Ovary (tissue), 9 donors: ENCODE data around the gene PCED1B. TPM values are rescaled to one million over a fixed set of nuclear protein-coding genes. Genes with fewer than 3 reads are reported as not detected.

Source experiments
- DNase-seq, 5 donors: peaks; one replicate each; pipeline ENCODE4 v3.0.0-alpha.2; 2019 to 2020
- H3K27ac ChIP-seq, 2 donors: fragments of 200-600 bp; one replicate each; pipeline versions ENCODE4 v1.5.1 to v1.8.0; 2019 to 2022
- H3K27me3 ChIP-seq: fragments of 200-600 bp; one replicate; pipeline ENCODE4 v1.8.0; 2022
- H3K36me3 ChIP-seq: fragments of 200-600 bp; sonication (generic); one replicate; pipeline ENCODE4 v1.5.1; 2019
- H3K4me1 ChIP-seq: one replicate; pipeline ENCODE4 v1.8.1; 2013; ENCODE audit warnings: mild to moderate bottlenecking, moderate library complexity; ENCODE audit not compliant: insufficient read depth
- H3K4me3 ChIP-seq: fragments of 200-600 bp; sonication (generic); one replicate; pipeline ENCODE4 v1.5.1; 2017
- H3K9me3 ChIP-seq, 2 donors: fragments of 200-600 bp in 1 of 2; sonication (generic) in 1 of 2; one replicate each; pipeline versions ENCODE4 v1.5.1 to v1.8.1; 2013 to 2019; ENCODE audit warnings: mild to moderate bottlenecking in 1 of 2, moderate library complexity in 1 of 2
- CTCF ChIP-seq, 3 donors: fragments of 450-650 bp in 2 of 3; fragments of 200-600 bp in 1 of 3; IDR thresholded peaks; one replicate each; pipeline versions ENCODE4 v1.5.1 to v1.8.0; 2016 to 2022; ENCODE audit warnings: antibody characterized with exemption in 3 of 3, mild to moderate bottlenecking in 1 of 3
- EP300 ChIP-seq: sonication (generic); formaldehyde crosslinking; IDR thresholded peaks from one replicate; pipeline ENCODE4 v1.6.1; 2017; ENCODE audit warnings: antibody characterized with exemption
- POLR2A ChIP-seq: fragments of 450-650 bp; IDR thresholded peaks from one replicate; pipeline ENCODE4 v1.6.1; 2017; ENCODE audit warnings: antibody characterized with exemption, mild to moderate bottlenecking, moderate library complexity
- WGBS, 3 donors: extraction: QIAGEN DNeasy Blood & Tissue Kit in 1 of 3; methylation state at CpG; one replicate each; pipeline versions ENCODE4 v1.1.5 to v1.1.7; 2013 to 2017; 5-methylcytosine and 5-hydroxymethylcytosine counted together
- intact Hi-C, 4 donors: fragments of 100-400 bp; cut with DNase I; formaldehyde crosslinking; loops; one replicate each; pipeline versions ENCODE4 v1.11.0 to v1.15.1; 2022 to 2023
- polyA plus RNA-seq, 2 donors: library from polyadenylated mRNA; stranded (reverse); fragments of 200-250 nt in 1 of 2; fragments of 350-450 nt in 1 of 2; fragmentation: Illumina TruSeq in 1 of 2; extraction: RNeasy Lipid Tissue Mini Kit (QIAGEN cat#74804) in 1 of 2; gene quantifications; one replicate each; pipeline ENCODE4 v1.2.3, GENCODE V29; 2013 to 2014
- total RNA-seq, 7 donors: library from RNA; depleted of rRNA in 2 of 7; stranded (reverse); fragments of >200 nt in 2 of 7; fragmentation: NEBNext Ultra II Directional in 3 of 7; extraction: Animal tissue kit (Norgen Biotek cat#: 25700) in 3 of 7; gene quantifications; one replicate each; pipeline versions ENCODE4 v1.1.0 to v1.2.4, GENCODE V29; 2016 to 2023
- donor health status: DM: no; HTN: no; CAD: no; lungs with moderate emphysema.
- donor health status: DM: no; HTN: no; CAD: no.
- donor health status: Bipolar disorder and iron deficiency.
- donor health status: DM: yes; HTN: yes; CAD: no.
- donor health status: DM: no; HTN: no; CAD: no.
- donor health status: DM: yes; HTN: yes; CAD: no.

Gene PCED1B
- total and polyA plus RNA-seq, 9 donors = 9.9 to 27.2 (median 13.0) TPM

GRCh38 chr12:47105914-47106674 is 26.7 kb downstream of the PCED1B start:
- no peak overlapping the region for H3K4me3 ChIP-seq
- TF ChIP-seq EP300 (no peak), POLR2A (no peak), CTCF (IDR thresholded peaks at IDR 0.05) (no peak)
- no peaks in the 10 kb centered on the region for H3K27me3 ChIP-seq
- no peaks in the 10 kb centered on the region for H3K36me3 ChIP-seq
- intact Hi-C loops = no loop called here
- DNase-seq = no peak
- H3K9me3 ChIP-seq = no peaks in the 10 kb centered on the region
- 96% methylated on average over 10 of the region's 10 CpGs for WGBS, 3 donors
- H3K27ac ChIP-seq = no peak overlapping the region
- H3K4me1 ChIP-seq = peaks cover 7% of the 10 kb centered on the region

GRCh38 chr12:47107446-47107845 is 28.0 kb downstream of the PCED1B start:
- DNase-seq = no peak
- intact Hi-C loops = no loop called here
- TF ChIP-seq CTCF (IDR thresholded peaks at IDR 0.05) = no peak
- no peak for TF ChIP-seq EP300
- no peak for TF ChIP-seq POLR2A
- no peaks in the 10 kb centered on the region for H3K36me3 ChIP-seq
- no peaks in the 10 kb centered on the region for H3K27me3 ChIP-seq
- peaks cover 5% of the 10 kb centered on the region for H3K4me1 ChIP-seq
- H3K4me3 ChIP-seq = no peak overlapping the region
- no peaks in the 10 kb centered on the region for H3K9me3 ChIP-seq
- H3K27ac ChIP-seq = no peak overlapping the region
- WGBS, 3 donors = 93 to 98% (median 95%) methylated on average over 3 of the region's 3 CpGs

- TF ChIP-seq POLR2A = no peak
- no peak for TF ChIP-seq EP300
- TF ChIP-seq CTCF (IDR thresholded peaks at IDR 0.05) = no peak
- peaks cover 4% of the 10 kb centered on the region for H3K4me1 ChIP-seq
- no peak overlapping the region for H3K4me3 ChIP-seq
- H3K27ac ChIP-seq = no peak overlapping the region
- no peaks in the 10 kb centered on the region for H3K27me3 ChIP-seq
- no peaks in the 10 kb centered on the region for H3K36me3 ChIP-seq
- DNase-seq = no peak
- no peaks in the 10 kb centered on the region for H3K9me3 ChIP-seq
- intact Hi-C loops = no loop called here
These were observed 28.5 kb downstream of the PCED1B start for GRCh38 chr12:47107926-47108325.

GRCh38 chr12:47110011-47110541 is 30.7 kb downstream of the PCED1B start:
- DNase-seq = no peak
- TF ChIP-seq CTCF (IDR thresholded peaks at IDR 0.05) (no peak), POLR2A (no peak), EP300 (no peak)
- WGBS, 3 donors = 96 to 100% (median 97%) methylated on average over 2 of the region's 2 CpGs
- H3K4me1 ChIP-seq = no peaks in the 10 kb centered on the region
- no peak overlapping the region for H3K27ac ChIP-seq
- no peaks in the 10 kb centered on the region for H3K36me3 ChIP-seq
- no peaks in the 10 kb centered on the region for H3K27me3 ChIP-seq
- no peak overlapping the region for H3K4me3 ChIP-seq
- intact Hi-C loops = no loop called here
- no peaks in the 10 kb centered on the region for H3K9me3 ChIP-seq
